ENCODE data around the gene MLH1.

MLH1 gene

DNA sequence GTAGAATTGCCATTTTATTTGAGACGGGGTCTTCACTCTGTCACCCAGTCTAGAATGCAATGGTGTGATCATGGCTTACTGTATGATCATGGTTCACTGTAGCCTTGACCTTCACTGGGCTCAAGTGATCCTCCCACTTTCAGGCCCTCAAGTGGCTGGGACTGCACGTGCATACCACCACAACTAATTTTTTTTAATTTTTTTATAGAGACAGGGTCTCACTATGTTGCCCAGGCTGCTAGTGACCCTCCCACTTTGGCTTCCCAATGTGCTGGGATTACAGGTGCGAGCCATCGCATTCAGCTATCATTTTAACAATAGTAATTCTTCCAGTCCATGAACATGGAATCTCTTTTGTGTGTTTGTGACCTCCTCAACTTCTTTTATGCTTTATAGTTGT, 12.3 kb upstream of the MLH1 start:
- no peak for DNase-seq

DNA sequence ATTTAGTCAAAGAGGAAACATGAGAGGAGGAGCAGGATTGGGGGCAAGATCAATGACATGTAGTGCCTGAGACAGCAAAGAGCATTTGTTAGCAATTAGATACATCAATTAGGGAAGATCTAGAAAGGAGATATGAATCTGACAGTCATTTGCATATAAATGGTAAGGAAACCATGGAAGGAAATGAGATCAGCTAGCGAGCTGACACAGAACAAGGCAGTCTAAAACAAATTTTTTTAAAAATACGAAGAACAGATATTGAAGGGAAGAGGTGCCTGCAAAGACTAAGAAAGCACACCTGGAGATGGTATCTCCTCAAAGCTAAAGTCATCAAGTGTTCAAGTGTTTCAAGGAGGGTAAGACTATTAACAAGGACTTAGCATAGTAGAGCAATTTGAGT, 5.0 kb upstream of the MLH1 start:
- DNase-seq: no peak

DNA sequence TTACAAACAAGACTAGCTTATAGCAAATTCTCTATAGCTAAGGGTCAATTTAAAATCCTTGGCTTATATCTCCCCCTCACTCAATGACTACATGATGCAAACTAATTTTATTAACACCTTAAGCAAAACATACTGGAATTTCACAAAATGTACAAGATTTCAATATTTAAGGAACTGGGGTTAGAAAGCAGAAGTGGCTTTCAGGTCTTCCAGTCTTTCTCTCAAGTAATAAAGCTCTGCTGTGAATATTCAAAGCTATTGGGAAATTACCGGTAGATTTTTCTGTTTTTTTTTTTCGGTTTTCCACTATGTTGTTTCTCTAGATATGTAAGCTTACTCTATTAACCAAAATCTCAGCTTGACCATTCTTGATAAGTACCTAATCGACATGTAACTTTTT, 4.3 kb upstream of the MLH1 start:
- DNase-seq: no peak

DNA sequence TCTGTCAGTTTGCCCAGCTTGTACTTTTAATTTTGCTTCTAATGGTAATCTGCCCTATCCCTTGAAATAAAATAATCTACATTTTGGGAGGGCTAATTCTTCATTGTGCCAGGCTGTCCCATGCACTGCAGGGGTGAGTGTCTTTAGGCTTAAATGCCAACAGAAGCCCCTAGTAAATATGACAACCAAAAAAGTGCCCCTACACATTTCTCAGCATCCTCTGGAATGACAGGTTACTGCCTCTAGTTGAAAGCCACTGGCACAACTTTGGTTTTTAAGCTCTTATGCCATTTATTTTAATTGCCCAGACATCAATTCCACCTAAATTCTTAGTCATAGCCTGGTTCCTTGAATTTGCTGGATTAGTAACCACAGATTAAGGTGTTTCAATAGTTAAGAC, 3.8 kb upstream of the MLH1 start:
- DNase-seq: no peak

DNA sequence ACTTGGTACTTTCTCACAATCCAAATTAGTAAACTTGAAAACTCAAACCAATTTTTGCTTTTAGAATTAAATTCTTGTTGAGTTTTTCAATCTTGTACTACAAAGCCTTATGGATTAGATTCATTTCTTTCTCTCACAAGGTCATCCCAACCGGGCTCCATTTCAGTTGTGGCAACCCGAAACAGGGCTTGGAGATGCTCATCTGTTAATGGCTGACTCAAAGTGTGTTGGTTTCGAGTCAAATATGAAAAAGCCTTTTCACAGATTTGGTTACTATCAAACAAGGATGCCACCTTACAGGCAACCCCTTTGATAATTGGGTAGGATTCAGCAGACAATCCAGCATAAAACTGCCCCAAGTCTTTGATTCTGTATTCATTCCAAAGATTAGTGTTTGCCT, 2.2 kb upstream of the MLH1 start:
- no peak for DNase-seq

DNA sequence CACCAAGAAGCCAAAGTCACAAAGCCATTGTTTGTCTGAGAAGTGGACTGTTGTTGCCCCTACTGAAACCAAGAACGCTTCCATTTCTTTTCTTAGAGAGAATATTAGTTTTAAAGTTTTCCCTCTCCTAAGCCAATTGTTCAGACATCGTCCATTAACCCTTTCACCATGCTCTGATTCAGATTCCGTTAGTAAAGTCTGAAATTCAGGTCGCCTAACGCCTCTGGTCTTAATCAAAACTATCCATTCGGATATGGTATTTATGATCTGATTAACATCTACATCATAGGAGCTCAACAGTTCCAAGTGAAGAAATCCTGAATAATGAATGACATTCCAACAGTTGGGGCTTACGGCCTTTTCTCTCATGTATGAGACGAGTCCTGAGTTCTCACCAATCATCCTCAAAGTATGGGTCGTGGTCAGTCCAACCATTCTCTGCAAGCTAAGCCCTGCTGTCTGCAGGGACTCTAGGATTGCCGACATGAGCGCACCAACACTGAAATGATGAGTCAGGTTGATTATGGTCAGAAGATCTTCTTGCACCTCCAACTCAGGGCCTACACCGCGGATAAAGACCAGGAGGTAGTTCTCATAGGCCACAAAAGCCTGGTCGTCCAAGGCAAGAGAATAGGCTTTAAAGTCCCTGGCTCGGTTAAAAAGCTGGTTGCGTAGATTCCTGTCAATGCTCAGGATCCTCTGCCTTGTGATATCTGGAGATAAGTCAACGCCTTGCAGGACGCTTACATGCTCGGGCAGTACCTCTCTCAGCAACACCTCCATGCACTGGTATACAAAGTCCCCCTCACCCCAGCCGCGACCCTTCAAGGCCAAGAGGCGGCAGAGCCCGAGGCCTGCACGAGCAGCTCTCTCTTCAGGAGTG, 1.2 kb upstream of the MLH1 start:
- DNase-seq: no peak

DNA sequence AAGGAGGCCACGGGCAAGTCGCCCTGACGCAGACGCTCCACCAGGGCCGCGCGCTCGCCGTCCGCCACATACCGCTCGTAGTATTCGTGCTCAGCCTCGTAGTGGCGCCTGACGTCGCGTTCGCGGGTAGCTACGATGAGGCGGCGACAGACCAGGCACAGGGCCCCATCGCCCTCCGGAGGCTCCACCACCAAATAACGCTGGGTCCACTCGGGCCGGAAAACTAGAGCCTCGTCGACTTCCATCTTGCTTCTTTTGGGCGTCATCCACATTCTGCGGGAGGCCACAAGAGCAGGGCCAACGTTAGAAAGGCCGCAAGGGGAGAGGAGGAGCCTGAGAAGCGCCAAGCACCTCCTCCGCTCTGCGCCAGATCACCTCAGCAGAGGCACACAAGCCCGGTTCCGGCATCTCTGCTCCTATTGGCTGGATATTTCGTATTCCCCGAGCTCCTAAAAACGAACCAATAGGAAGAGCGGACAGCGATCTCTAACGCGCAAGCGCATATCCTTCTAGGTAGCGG, 452 bp upstream of the MLH1 start, which contains the start of gene EPM2AIP1:
Gene EPM2AIP1 (minus strand): TSS at position 326 of the 520 bp plus-strand sequence. CDS start 54 bp downstream, at position 272.
- DNase-seq: no peak

DNA sequence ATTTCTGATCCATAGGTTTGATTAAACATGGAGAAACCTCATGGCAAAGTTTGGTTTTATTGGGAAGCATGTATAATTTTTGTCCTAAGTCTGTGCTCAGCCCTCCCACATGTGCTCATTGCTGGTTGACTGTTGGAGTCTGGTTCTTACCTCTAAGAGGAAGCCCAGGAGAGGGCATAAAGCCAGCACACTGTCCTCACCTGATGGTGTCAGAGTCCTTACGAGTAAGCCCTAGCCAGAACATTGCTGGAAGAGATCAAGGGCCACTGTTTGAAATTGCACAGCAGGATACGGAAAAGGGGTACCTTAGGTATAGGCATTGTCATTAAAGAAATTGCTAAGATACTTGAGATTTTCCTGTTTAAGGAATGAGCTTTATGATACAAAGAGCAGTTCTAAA, 21.3 kb downstream of the MLH1 start:
- DNase-seq: no peak

DNA sequence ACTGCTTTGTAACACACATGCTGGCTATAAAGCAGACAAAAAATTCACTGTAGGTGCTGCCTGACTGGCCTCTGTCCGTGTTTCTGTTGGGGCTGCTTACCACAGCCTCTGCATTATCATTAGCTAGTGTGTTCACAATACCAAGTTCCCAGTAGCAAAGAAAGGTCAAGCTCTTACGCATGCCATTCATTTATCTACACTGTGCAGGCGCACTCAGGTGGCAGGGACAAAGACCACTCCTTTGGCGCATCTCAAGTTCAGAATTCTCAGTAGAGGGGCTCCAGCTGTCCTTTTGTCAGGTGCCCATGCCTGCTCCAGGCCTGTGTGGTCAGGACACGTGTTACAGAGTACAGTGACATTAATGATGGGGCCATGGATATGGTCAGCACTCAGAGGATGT, 22.3 kb downstream of the MLH1 start:
- no peak for DNase-seq

DNA sequence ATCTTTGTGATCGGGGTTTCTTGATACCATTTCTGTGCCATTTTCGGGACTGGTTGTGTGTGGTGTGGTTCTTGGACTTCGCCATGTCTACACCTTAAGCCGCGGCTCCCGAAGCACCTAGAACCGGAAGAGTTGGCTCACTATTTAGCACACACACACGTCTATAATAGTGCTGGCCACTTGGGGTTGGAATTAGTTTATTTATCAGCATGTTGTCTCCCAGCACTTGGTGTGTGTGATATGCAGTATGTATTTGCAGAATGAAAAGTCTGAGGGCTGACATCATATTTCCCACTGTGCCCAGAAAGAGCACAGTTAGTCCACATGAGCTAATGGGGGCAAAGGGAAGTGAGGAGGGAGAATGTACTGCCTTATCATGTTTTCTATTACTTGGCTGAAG, 23.6 kb downstream of the MLH1 start:
- no peak for DNase-seq

DNA sequence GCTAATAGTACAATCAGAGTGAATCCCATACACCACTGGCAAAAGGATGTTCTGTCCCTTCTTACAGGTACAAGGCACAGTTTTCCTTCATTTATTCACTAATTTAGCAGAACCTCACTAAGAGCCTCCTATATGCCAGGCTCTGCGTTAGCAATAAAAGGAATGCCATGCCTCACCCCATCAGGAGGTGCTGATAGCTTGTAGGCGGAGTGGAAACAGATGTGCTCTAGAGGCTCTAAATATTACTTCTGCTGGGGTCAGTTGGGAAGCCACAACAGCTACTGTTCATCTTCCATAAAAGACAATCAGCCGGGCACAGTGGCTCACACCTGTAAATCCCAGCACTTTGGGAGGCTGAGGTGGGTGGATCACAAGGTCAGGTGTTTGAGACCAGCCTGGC, 24.4 kb downstream of the MLH1 start:
- DNase-seq: no peak

DNA sequence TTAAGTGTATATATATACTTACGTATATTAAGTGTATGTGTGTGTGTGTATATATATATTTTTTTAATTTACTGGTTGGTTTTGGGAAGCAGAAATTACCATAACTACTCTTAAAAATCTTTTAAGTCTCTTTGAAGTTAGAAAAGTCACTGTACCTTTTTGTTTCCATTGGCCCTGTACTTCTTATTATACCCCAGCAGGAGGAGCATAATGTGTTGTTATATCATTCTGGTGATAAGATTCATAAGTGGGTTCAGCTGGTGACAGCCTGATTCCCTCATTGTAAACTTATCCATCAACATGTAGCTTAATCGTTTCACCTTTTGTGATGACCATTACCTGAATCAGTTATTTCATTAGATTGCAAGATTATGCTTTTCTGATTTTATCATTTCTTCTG, 30.8 kb downstream of the MLH1 start:
- DNase-seq: no peak

DNA sequence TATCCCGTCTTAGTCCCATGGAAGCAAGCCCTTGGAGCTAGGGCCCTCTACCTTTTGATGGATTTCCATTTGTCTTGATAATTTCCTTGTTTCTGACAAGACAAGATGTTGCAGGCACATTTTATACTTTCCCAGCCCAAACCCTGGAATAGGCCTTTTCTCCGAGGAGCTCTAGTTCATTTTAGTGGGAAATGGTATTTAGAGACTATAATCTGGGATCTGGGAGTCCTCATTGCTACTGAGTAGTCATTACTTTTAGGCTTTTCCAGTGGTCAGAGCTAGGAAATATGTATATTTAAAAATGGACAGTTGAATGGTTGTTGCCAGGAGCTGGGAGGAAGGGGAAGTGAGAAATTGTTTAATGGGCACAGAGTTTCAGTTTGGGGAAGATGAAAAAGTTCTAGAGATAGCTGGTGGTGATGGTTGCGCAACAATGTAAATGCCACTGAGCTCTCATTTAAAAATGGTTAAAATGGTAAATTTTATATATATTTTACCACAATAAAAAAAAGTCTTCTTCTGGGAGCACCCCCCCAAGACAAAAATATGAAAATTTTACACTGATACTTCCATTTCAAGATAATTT, 31.6 kb downstream of the MLH1 start:
- no peak for DNase-seq

DNA sequence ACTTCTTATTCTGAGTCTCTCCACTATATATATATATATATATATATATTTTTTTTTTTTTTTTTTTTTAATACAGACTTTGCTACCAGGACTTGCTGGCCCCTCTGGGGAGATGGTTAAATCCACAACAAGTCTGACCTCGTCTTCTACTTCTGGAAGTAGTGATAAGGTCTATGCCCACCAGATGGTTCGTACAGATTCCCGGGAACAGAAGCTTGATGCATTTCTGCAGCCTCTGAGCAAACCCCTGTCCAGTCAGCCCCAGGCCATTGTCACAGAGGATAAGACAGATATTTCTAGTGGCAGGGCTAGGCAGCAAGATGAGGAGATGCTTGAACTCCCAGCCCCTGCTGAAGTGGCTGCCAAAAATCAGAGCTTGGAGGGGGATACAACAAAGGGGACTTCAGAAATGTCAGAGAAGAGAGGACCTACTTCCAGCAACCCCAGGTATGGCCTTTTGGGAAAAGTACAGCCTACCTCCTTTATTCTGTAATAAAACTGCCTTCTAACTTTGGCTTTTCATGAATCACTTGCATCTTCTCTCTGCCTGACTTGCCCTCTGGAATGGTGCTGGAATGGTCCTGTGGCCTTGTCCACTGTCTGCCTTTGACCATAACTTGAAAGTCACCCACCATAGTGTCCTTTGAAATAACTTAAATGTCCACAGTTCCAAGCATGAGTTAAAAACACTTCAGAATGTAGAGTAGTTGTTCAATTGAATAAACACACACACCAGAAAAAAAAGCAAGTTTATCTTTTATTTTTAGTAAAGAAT, 32.4 kb downstream of the MLH1 start:
- no peak for DNase-seq

DNA sequence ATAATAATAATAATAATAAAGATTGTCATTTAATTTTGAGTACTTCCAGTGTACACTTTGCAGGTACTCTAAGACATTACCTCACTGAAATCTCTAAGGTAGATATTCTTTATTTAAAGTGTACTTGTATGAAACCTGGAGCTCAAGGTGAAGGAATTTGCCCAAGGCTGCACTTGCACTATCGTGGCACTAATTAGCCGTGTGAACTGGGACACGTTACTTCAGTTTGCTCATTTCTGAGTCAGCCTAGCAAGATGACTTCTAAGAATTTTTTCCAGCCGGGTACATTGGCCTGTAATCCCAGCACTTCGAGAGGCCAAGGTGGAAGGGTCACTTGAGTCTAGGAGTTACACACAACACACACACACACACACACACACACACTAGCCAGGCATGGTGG, 33.5 kb downstream of the MLH1 start:
- DNase-seq: no peak

DNA sequence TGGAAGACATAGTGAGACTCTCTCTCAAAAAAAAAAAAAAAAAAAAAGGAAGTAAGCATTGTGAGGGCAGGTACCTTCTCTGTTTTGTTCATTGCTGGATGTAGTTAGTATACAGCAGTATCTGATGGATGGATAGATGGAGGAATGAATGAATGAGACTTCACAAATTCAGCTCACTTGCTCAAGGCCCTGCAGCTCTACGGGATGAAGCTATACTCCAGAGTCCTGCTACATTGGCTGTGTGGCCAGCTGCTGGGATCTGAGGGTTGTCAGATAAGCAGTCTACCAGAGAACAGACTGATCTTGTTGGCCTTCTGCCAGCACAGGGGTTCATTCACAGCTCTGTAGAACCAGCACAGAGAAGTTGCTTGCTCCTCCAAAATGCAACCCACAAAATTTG, 35.0 kb downstream of the MLH1 start:
- no peak for DNase-seq

DNA sequence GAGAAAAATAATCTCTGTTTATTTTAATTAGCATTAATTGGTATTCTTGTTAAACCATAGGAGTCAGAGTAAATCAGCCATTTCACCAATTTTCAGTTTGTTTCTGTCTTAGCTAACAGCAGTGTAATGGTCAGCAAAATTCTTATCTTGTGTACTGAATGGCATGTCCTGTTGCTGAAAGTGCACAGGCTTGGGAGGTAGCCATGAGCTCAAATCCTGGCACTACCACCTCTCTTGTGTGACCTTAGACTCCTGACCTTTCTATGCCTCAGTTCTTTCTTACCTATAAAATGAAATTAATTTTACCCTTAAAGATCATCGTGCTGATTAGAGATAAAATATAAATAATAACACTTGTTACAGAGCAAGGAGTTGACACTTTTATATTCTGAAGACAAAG, 35.8 kb downstream of the MLH1 start:
- no peak for DNase-seq

DNA sequence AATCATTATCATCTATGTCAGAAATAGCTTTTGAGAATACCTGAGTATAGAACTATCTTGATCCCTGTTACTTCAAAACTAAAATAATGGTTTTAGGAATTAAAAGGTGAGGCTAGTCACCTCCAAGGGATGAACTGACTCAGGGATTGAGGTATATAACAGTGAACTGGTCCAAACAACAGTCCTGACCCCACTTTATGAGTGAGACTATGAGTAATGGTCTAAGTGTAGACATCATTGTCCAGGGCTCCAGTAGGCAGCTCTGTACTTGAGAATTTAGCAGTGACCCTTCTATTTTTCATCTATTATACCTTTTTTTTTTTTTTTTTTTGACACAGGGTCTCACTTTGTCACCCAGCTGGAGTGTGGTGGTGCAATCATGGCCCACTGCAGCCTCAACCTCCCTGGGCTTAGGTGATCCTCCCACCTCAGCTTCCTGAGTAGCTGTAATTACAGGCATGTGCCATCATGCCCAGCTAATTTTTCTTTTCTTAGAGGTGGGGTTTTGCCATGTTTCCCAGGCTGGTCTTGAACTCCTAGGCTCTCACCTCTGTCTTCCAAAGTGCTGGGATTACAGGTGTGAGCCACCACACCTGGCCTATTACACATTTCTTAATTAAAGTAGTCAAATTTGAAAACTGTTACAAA, 36.3 kb downstream of the MLH1 start:
- DNase-seq: no peak

DNA sequence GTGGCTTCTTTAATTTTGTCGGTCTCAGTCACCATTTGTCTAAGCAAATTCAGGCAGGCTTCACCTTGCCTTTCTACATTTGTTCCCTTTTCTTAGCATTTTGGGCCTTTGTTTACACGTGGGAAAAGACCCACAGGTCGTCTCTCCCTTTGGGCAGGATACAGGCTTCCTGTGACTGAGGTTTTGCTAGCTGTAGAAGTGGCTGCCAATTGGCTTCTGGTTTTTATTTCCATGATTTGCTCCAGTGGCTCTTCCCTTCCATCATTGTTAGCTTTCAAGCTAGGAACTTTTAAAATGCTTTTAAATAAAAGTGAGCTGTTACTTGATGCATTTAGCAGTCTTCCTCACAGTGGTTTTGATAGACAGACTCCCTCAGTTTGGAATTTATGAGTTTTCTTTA, 37.3 kb downstream of the MLH1 start:
- no peak for DNase-seq

DNA sequence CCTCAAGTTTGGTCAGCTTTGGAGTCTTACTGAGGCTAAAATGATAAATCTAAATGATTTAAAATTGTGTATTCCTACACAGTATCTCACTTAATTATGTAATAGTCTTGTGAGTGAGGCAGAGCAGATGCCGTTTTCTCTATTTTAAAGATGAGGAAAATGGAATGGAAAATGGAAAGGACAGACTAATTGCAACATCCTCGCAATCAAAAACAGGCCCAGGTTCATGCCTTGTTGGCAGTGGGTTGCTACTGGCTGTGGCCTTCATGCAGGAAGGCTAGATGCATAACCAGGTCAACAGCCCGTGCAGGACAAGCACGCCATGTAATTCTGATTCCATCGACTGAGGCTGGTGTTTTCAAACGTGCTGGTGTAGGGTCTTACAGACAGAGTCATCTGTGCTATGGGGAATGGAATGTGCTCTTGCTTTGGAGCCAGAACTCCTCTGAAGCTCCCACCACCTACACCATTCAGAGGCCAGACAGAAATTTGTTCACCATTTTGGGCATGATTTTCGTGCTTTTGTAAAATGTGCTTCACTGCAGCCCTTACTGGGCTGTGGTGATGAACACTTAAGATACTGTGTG, 37.9 kb downstream of the MLH1 start:
- DNase-seq: no peak

DNA sequence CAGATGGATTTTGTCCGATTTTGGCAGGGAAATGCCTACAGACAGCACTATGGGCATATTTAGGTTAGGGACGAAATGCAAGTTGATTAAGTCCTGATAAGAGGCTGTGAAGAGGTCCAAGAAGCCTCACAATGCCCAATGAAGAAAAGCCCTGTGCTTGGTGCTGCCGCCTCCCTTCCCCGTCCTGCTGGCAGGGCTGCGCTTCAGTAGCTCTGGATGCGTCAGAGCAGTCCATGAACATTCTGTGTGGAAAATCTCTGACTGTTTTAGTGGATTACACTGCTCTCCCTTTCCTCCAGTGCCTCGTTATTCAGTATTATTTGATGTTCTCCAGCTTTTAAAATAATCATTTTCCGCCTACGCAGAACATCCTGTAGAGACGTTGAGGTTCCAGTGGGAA, 39.6 kb downstream of the MLH1 start:
- DNase-seq: no peak

DNA sequence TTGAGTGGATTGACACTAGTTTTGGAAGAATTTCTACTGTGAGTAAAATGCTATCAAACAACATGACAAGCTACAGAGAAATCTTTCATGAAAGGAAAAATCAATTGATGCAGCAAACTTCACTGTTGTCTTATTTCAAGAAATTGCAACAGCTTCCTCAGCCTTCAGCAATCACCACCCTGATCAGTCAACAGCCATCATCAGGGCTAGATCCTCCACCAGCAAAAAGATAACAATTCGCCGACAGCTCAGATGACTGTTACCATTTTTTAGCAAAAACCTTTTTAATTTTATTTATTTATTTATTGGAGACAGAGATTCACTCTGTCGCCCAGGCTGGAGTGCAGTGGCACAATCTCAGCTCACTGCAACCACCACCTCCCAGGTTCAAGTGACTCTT, 44.0 kb downstream of the MLH1 start:
- DNase-seq: no peak
